Liver (tissue), 9 donors: ENCODE results near the gene RB1. TPM values are rescaled to one million over a fixed set of nuclear protein-coding genes. Genes with fewer than 3 reads are reported as not detected.

Source experiments
- DNase-seq: peaks from one replicate; pipeline ENCODE4 v3.0.0-alpha.2; 2017; ENCODE audit warnings: low spot score
- H3K27ac ChIP-seq, 2 donors: one replicate each; pipeline ENCODE4 v1.7.0; 2013; ENCODE audit warnings: inconsistent platforms in 2 of 2, low read length in 2 of 2, control low read depth in 1 of 2, low read depth in 1 of 2, mild to moderate bottlenecking in 1 of 2
- H3K27me3 ChIP-seq, 4 donors: one replicate each; pipeline versions ENCODE4 v1.6.1 to v1.7.0; 2013; ENCODE audit warnings: low read length in 3 of 4, inconsistent platforms in 1 of 4, mild to moderate bottlenecking in 1 of 4, moderate library complexity in 1 of 4; ENCODE audit not compliant: control insufficient read depth in 4 of 4, insufficient read depth in 4 of 4
- H3K36me3 ChIP-seq, 4 donors: one replicate each; pipeline versions ENCODE4 v1.6.1 to v1.7.0; 2013; ENCODE audit warnings: low read length in 3 of 4, mild to moderate bottlenecking in 3 of 4, low read depth in 1 of 4, moderate library complexity in 1 of 4; ENCODE audit not compliant: control insufficient read depth in 4 of 4, insufficient read depth in 3 of 4
- H3K4me1 ChIP-seq, 4 donors: one replicate each; pipeline versions ENCODE4 v1.6.1 to v1.7.0; 2013; ENCODE audit warnings: low read length in 3 of 4, mild to moderate bottlenecking in 3 of 4, moderate library complexity in 1 of 4; ENCODE audit not compliant: control insufficient read depth in 4 of 4, insufficient read depth in 4 of 4
- H3K4me3 ChIP-seq, 3 donors: one replicate each; pipeline versions ENCODE4 v1.6.1 to v1.7.0; 2013; ENCODE audit warnings: low read length in 3 of 3, control low read depth in 1 of 3, low read depth in 1 of 3, mild to moderate bottlenecking in 1 of 3
- H3K9ac ChIP-seq, 2 donors: one replicate each; pipeline ENCODE4 v1.7.0; 2013; ENCODE audit warnings: low read length in 2 of 2, mild to moderate bottlenecking in 2 of 2, moderate library complexity in 2 of 2, control low read depth in 1 of 2, low read depth in 1 of 2
- H3K9me3 ChIP-seq, 4 donors: one replicate each; pipeline versions ENCODE4 v1.6.1 to v1.7.0; 2013; ENCODE audit warnings: low read length in 3 of 4; ENCODE audit not compliant: control insufficient read depth in 4 of 4
- CTCF ChIP-seq: fragments of 150-350 bp; IDR thresholded peaks from 2 replicates; pipeline ENCODE4 v1.5.1; 2017; ENCODE audit warnings: improper control_type of control experiment, low read depth, low read length; ENCODE audit not compliant: missing input control
- EGR1 ChIP-seq, 2 donors: IDR thresholded peaks; 2 replicates each; pipeline ENCODE4 v1.6.1; 2016 to 2018; ENCODE audit warnings: antibody characterized with exemption in 2 of 2, low read depth in 2 of 2
- FOXA2 ChIP-seq: IDR thresholded peaks from 2 replicates; pipeline ENCODE4 v1.6.1; 2016; ENCODE audit warnings: antibody characterized with exemption
- GABPA ChIP-seq, 2 donors: IDR thresholded peaks in 1 of 2; conservative IDR thresholded peaks in 1 of 2; 2 replicates each; pipeline ENCODE4 v1.6.1; 2016; ENCODE audit warnings: antibody characterized with exemption in 2 of 2, mild to moderate bottlenecking in 1 of 2, moderate library complexity in 1 of 2
- HNF4A ChIP-seq, 2 donors: conservative IDR thresholded peaks; 2 replicates each; pipeline ENCODE4 v1.6.1; 2016; ENCODE audit warnings: antibody characterized with exemption in 2 of 2, mild to moderate bottlenecking in 2 of 2
- HNF4G ChIP-seq: IDR thresholded peaks from 2 replicates; pipeline ENCODE4 v1.6.1; 2016; ENCODE audit warnings: antibody characterized with exemption
- JUND ChIP-seq, 2 donors: IDR thresholded peaks; 2 replicates each; pipeline ENCODE4 v1.6.1; 2016; ENCODE audit warnings: antibody characterized with exemption in 2 of 2
- NR2F2 ChIP-seq: IDR thresholded peaks from 2 replicates; pipeline ENCODE4 v1.6.1; 2016; ENCODE audit warnings: antibody characterized with exemption
- RAD21 ChIP-seq, 2 donors: IDR thresholded peaks; 2 replicates each; pipeline ENCODE4 v1.6.1; 2016; ENCODE audit warnings: antibody characterized with exemption in 2 of 2, mild to moderate bottlenecking in 2 of 2
- RXRA ChIP-seq, 2 donors: IDR thresholded peaks; 2 replicates each; pipeline ENCODE4 v1.6.1; 2017 to 2018; ENCODE audit warnings: antibody characterized with exemption in 2 of 2, mild to moderate bottlenecking in 1 of 2
- SP1 ChIP-seq: IDR thresholded peaks from 2 replicates; pipeline ENCODE4 v1.6.1; 2018; ENCODE audit warnings: antibody characterized with exemption, mild to moderate bottlenecking
- TAF1 ChIP-seq: conservative IDR thresholded peaks from 2 replicates; pipeline ENCODE4 v1.6.1; 2016; ENCODE audit warnings: antibody characterized with exemption, mild to moderate bottlenecking
- YY1 ChIP-seq: IDR thresholded peaks from 2 replicates; pipeline ENCODE4 v1.6.1; 2016; ENCODE audit warnings: antibody characterized with exemption, mild to moderate bottlenecking
- WGBS: extraction: QIAGEN DNeasy Blood & Tissue Kit; methylation state at CpG from one replicate; pipeline ENCODE4 v1.1.7; 2013; 5-methylcytosine and 5-hydroxymethylcytosine counted together
- polyA plus RNA-seq, 2 donors: library from polyadenylated mRNA; stranded (reverse) in 1 of 2; unstranded in 1 of 2; fragments of 200-250 nt in 1 of 2; fragments of >200 nt in 1 of 2; fragmentation: Nextera tagmentation in 1 of 2; extraction: Ambion mirVana in 1 of 2; gene quantifications; one replicate each; pipeline versions ENCODE4 v1.2.1 to v1.2.3, GENCODE V29; 2013 to 2015
- total RNA-seq, 2 donors: library from RNA; depleted of rRNA; stranded (reverse); fragments of >200 nt; gene quantifications; one replicate each; pipeline ENCODE4 v1.2.3, GENCODE V29; 2014
- TF ChIP-seq, protein P1 (sequence below): IDR thresholded peaks from 2 replicates; pipeline ENCODE4 v1.6.1; 2016; ENCODE audit warnings: antibody characterized with exemption, mild to moderate bottlenecking
- TF ChIP-seq, protein P2 (sequence below): IDR thresholded peaks from 2 replicates; pipeline ENCODE4 v1.6.1; 2016; ENCODE audit warnings: antibody characterized with exemption
- TF ChIP-seq, protein P3 (sequence below): IDR thresholded peaks from 2 replicates; pipeline ENCODE4 v1.6.1; 2016; ENCODE audit warnings: antibody characterized with exemption
- donor health status: healthy.
- donor health status: healthy.
- donor health status: healthy.
- donor health status: healthy.
- donor health status: healthy.

RB1 gene
- total and polyA plus RNA-seq, 4 donors, result 6.6 to 30.6 (median 8.9) TPM

- Histone ChIP-seq H3K9ac (no peak overlapping the region), H3K27ac (peak overlapping the region in 1 of 2 donors; percentile 34), H3K4me1 (no peaks in the 10 kb centered on the region), H3K36me3 (no peaks in the 10 kb centered on the region), H3K27me3 (no peaks in the 10 kb centered on the region), H3K4me3 (no peak overlapping the region), H3K9me3 (no peaks in the 10 kb centered on the region)
- TF ChIP-seq GABPA (IDR thresholded peaks at IDR 0.05 in 1 of 2, conservative IDR thresholded peaks at IDR 0.05 in 1 of 2) (no peak), RXRA (IDR thresholded peaks at IDR 0.05) (no peak), NR2F2 (no peak), HNF4G (no peak), FOXA2 (no peak), JUND (IDR thresholded peaks at IDR 0.05) (no peak), YY1 (no peak)
- TF ChIP-seq, protein P1, sequence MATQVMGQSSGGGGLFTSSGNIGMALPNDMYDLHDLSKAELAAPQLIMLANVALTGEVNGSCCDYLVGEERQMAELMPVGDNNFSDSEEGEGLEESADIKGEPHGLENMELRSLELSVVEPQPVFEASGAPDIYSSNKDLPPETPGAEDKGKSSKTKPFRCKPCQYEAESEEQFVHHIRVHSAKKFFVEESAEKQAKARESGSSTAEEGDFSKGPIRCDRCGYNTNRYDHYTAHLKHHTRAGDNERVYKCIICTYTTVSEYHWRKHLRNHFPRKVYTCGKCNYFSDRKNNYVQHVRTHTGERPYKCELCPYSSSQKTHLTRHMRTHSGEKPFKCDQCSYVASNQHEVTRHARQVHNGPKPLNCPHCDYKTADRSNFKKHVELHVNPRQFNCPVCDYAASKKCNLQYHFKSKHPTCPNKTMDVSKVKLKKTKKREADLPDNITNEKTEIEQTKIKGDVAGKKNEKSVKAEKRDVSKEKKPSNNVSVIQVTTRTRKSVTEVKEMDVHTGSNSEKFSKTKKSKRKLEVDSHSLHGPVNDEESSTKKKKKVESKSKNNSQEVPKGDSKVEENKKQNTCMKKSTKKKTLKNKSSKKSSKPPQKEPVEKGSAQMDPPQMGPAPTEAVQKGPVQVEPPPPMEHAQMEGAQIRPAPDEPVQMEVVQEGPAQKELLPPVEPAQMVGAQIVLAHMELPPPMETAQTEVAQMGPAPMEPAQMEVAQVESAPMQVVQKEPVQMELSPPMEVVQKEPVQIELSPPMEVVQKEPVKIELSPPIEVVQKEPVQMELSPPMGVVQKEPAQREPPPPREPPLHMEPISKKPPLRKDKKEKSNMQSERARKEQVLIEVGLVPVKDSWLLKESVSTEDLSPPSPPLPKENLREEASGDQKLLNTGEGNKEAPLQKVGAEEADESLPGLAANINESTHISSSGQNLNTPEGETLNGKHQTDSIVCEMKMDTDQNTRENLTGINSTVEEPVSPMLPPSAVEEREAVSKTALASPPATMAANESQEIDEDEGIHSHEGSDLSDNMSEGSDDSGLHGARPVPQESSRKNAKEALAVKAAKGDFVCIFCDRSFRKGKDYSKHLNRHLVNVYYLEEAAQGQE, result no peak
- no peak for DNase-seq
- 50% methylated on average over 2 of the region's 2 CpGs for WGBS
Measured at GRCh38 chr13:48403151-48403631, 99.6 kb downstream of the RB1 start.

- no peaks in the 10 kb centered on the region for H3K4me1 ChIP-seq
- H3K4me3 ChIP-seq, result no peak overlapping the region
- DNase-seq, result no peak
- no peaks in the 10 kb centered on the region for H3K27me3 ChIP-seq
- WGBS, result 85% methylated on average over 8 of the region's 8 CpGs
- no peaks in the 10 kb centered on the region for H3K36me3 ChIP-seq
- TF ChIP-seq, protein P2, sequence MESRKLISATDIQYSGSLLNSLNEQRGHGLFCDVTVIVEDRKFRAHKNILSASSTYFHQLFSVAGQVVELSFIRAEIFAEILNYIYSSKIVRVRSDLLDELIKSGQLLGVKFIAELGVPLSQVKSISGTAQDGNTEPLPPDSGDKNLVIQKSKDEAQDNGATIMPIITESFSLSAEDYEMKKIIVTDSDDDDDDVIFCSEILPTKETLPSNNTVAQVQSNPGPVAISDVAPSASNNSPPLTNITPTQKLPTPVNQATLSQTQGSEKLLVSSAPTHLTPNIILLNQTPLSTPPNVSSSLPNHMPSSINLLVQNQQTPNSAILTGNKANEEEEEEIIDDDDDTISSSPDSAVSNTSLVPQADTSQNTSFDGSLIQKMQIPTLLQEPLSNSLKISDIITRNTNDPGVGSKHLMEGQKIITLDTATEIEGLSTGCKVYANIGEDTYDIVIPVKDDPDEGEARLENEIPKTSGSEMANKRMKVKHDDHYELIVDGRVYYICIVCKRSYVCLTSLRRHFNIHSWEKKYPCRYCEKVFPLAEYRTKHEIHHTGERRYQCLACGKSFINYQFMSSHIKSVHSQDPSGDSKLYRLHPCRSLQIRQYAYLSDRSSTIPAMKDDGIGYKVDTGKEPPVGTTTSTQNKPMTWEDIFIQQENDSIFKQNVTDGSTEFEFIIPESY, result no peak
- H3K9me3 ChIP-seq, result no peaks in the 10 kb centered on the region
- no peak overlapping the region for H3K9ac ChIP-seq
- H3K27ac ChIP-seq, result peak overlapping the region in 1 of 2 donors; percentile 23
Measured at GRCh38 chr13:48403913-48404312, 100.4 kb downstream of the RB1 start.

DNA sequence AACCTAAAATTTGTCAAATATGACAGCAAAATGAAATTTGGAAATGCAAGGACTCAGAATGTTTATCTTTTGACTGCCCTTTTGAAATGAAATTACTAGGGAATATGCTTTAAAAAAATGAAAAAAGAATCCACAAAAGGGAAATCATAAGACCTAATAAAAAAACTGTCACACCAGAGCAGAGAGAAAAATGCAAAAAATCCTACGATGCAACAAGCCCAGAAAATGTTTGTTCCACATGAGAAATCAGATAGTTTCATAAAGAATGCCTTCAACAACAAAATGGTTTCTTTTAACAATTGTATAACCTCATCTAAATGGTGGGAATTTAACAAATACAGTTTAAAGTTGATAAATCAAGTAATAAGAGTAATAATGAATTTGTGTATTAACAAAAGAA is 101.4 kb downstream of the RB1 start:
- no peak overlapping the region for H3K4me3 ChIP-seq
- H3K4me1 ChIP-seq, result no peaks in the 10 kb centered on the region
- no peaks in the 10 kb centered on the region for H3K9me3 ChIP-seq
- no peaks in the 10 kb centered on the region for H3K36me3 ChIP-seq
- H3K27ac ChIP-seq, result no peak overlapping the region
- DNase-seq, result no peak
- 76% methylated on average over 1 of the region's 1 CpG for WGBS
- H3K9ac ChIP-seq, result peak overlapping the region in 1 of 2 donors; percentile 7
- H3K27me3 ChIP-seq, result no peaks in the 10 kb centered on the region
- TF ChIP-seq HNF4A (conservative IDR thresholded peaks at IDR 0.05) (no peak), CTCF (no peak), TAF1 (no peak), HNF4G (no peak), RXRA (IDR thresholded peaks at IDR 0.05) (no peak), SP1 (no peak), FOXA2 (no peak), YY1 (no peak), EGR1 (IDR thresholded peaks at IDR 0.05; ENCODE audit: low read depth in 2 of 2) (no peak), NR2F2 (no peak), RAD21 (IDR thresholded peaks at IDR 0.05) (no peak)
- TF ChIP-seq, protein P1, result no peak
- TF ChIP-seq, protein P3, sequence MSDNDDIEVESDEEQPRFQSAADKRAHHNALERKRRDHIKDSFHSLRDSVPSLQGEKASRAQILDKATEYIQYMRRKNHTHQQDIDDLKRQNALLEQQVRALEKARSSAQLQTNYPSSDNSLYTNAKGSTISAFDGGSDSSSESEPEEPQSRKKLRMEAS, result no peak
